Measurements from ENCODE around the gene KRTAP19-2.
"Not testable (repeated sequence)": the region's sequence is repeated elsewhere in the genome, so short reads cannot be mapped to it uniquely, and the experiment has no call there.

The KRTAP19-2 gene

GRCh38 chr21:30487336-30487735 is at the start of gene KRTAP19-2:
TSS of gene KRTAP19-2 (minus strand) at chr21:30487436. CDS start at chr21:30487348, 88 bp downstream.
- no peak for ATAC-seq
- Mint-ChIP-seq H3K9me3 (peaks cover 12 to 23% of the 10 kb centered on the region in 2 donors), H3K4me1 (no peaks in the 10 kb centered on the region), H3K4me3 (no peak within 1 kb of the TSS), H3K27ac (no peak within 1 kb of the TSS), H3K27me3 (no peaks in the 10 kb centered on the region)
- DNase-seq: no peak

GRCh38 chr21:30518876-30519275 is 31.6 kb upstream of the KRTAP19-2 start:
- H3K27ac Mint-ChIP-seq: no peak overlapping the region
- H3K4me3 Mint-ChIP-seq: no peak overlapping the region
- ATAC-seq: no peak
- no peaks in the 10 kb centered on the region for H3K27me3 Mint-ChIP-seq
- peaks cover 3 to 7% of the 10 kb centered on the region in 2 donors for H3K9me3 Mint-ChIP-seq
- H3K4me1 Mint-ChIP-seq: no peaks in the 10 kb centered on the region
- no peak for DNase-seq

- Mint-ChIP-seq H3K4me1 (no peaks in the 10 kb centered on the region), H3K27ac (peak overlapping the region; percentile 12 to 33), H3K4me3 (no peak overlapping the region), H3K9me3 (peaks cover 3 to 7% of the 10 kb centered on the region in 2 donors), H3K27me3 (no peaks in the 10 kb centered on the region)
- DNase-seq (no peak), ATAC-seq (no peak)
Measured at GRCh38 chr21:30515681-30516080, 28.4 kb upstream of the KRTAP19-2 start.

GRCh38 chr21:30505621-30506205 is 18.5 kb upstream of the KRTAP19-2 start:
- not testable (repeated sequence) for H3K27me3 Mint-ChIP-seq, H3K4me3 Mint-ChIP-seq, H3K9me3 Mint-ChIP-seq, H3K27ac Mint-ChIP-seq, DNase-seq, ATAC-seq, H3K4me1 Mint-ChIP-seq

GRCh38 chr21:30502041-30502440 is 14.8 kb upstream of the KRTAP19-2 start, which contains the start of gene KRTAP19-5:
TSS of gene KRTAP19-5 (minus strand) at chr21:30502141. CDS start at chr21:30502090, 51 bp downstream.
- Mint-ChIP-seq H3K27me3 (peaks cover 3% of the 10 kb centered on the region), H3K4me3 (no peak within 1 kb of the TSS), H3K27ac (no peak within 1 kb of the TSS), H3K9me3 (no peaks in the 10 kb centered on the region), H3K4me1 (no peaks in the 10 kb centered on the region)
- no peak for ATAC-seq
- DNase-seq: no peak

GRCh38 chr21:30497065-30497464 is 9.8 kb upstream of the KRTAP19-2 start, which contains the start of gene KRTAP19-4:
TSS of gene KRTAP19-4 (minus strand) at chr21:30497165. CDS start at chr21:30497110, 55 bp downstream.
- ATAC-seq (no peak), DNase-seq (no peak)
- Mint-ChIP-seq H3K27ac (no peak within 1 kb of the TSS), H3K4me1 (no peaks in the 10 kb centered on the region), H3K9me3 (no peaks in the 10 kb centered on the region), H3K4me3 (no peak within 1 kb of the TSS), H3K27me3 (no peaks in the 10 kb centered on the region)

- no peaks in the 10 kb centered on the region for H3K27me3 Mint-ChIP-seq
- DNase-seq (no peak), ATAC-seq (no peak)
- peaks cover 0 to 11% of the 10 kb centered on the region in 2 donors for H3K9me3 Mint-ChIP-seq
- H3K4me3 Mint-ChIP-seq: no peak within 1 kb of the TSS
- H3K4me1 Mint-ChIP-seq: no peaks in the 10 kb centered on the region
- no peak within 1 kb of the TSS for H3K27ac Mint-ChIP-seq
Measured at GRCh38 chr21:30491963-30492428, 4.8 kb upstream of the KRTAP19-2 start, which contains the start of gene KRTAP19-3. TSS of gene KRTAP19-3 (minus strand) at chr21:30492013. CDS start at chr21:30491957, 56 bp downstream.

- Mint-ChIP-seq H3K4me3 (no peak overlapping the region), H3K4me1 (no peaks in the 10 kb centered on the region), H3K27me3 (no peaks in the 10 kb centered on the region), H3K27ac (no peak overlapping the region), H3K9me3 (peaks cover 12 to 23% of the 10 kb centered on the region in 2 donors)
- no peak for DNase-seq
- ATAC-seq: no peak
Measured at GRCh38 chr21:30486180-30486579, 1.1 kb downstream of the KRTAP19-2 start.

GRCh38 chr21:30482130-30482529 is 5.1 kb downstream of the KRTAP19-2 start:
- Mint-ChIP-seq H3K27me3 (no peaks in the 10 kb centered on the region), H3K27ac (no peak overlapping the region), H3K4me1 (no peaks in the 10 kb centered on the region), H3K9me3 (peaks cover 12% of the 10 kb centered on the region in 2 donors), H3K4me3 (no peak overlapping the region)
- ATAC-seq (no peak), DNase-seq (no peak)

- peak within 1 kb of the TSS in 1 of 2 donors; percentile 52 for H3K27ac Mint-ChIP-seq
Measured at GRCh38 chr21:30480145-30480544, 7.1 kb downstream of the KRTAP19-2 start, which contains the start of gene KRTAP19-1. TSS of gene KRTAP19-1 (minus strand) at chr21:30480367. CDS start at chr21:30480317, 50 bp downstream.

GRCh38 chr21:30479259-30479658 is 8.0 kb downstream of the KRTAP19-2 start:
- ATAC-seq (no peak), DNase-seq (no peak)
- Mint-ChIP-seq H3K27ac (peak overlapping the region in 1 of 2 donors; percentile 52), H3K9me3 (no peaks in the 10 kb centered on the region), H3K27me3 (no peaks in the 10 kb centered on the region), H3K4me1 (no peaks in the 10 kb centered on the region), H3K4me3 (no peak overlapping the region)

More at GRCh38 chr21:30480145-30480544, 7.1 kb downstream of the KRTAP19-2 start, which contains the start of gene KRTAP19-1:
- Mint-ChIP-seq H3K4me3 (no peak within 1 kb of the TSS), H3K27me3 (no peaks in the 10 kb centered on the region), H3K9me3 (peaks cover 2 to 3% of the 10 kb centered on the region in 2 donors), H3K4me1 (no peaks in the 10 kb centered on the region)
- DNase-seq (no peak), ATAC-seq (no peak)

- ATAC-seq (no peak), DNase-seq (no peak)
- H3K4me3 Mint-ChIP-seq: no peak overlapping the region
- no peaks in the 10 kb centered on the region for H3K4me1 Mint-ChIP-seq
- H3K27me3 Mint-ChIP-seq: no peaks in the 10 kb centered on the region
- no peak overlapping the region for H3K27ac Mint-ChIP-seq
- no peaks in the 10 kb centered on the region for H3K9me3 Mint-ChIP-seq
Measured at GRCh38 chr21:30478004-30478403, 9.2 kb downstream of the KRTAP19-2 start.

GRCh38 chr21:30468900-30469714 is 18.1 kb downstream of the KRTAP19-2 start:
- Mint-ChIP-seq H3K4me3 (no peak overlapping the region), H3K27ac (no peak overlapping the region), H3K27me3 (peaks cover 8% of the 10 kb centered on the region), H3K9me3 (peaks cover 0 to 15% of the 10 kb centered on the region in 2 donors), H3K4me1 (no peaks in the 10 kb centered on the region)
- ATAC-seq: no peak
- DNase-seq: no peak

- Mint-ChIP-seq H3K27me3 (peaks cover 10% of the 10 kb centered on the region), H3K4me3 (no peak overlapping the region), H3K4me1 (no peaks in the 10 kb centered on the region), H3K27ac (no peak overlapping the region), H3K9me3 (peaks cover 0 to 5% of the 10 kb centered on the region in 2 donors)
- DNase-seq (no peak), ATAC-seq (no peak)
Measured at GRCh38 chr21:30463713-30464112, 23.5 kb downstream of the KRTAP19-2 start.

GRCh38 chr21:30448514-30448913 is 38.7 kb downstream of the KRTAP19-2 start:
- DNase-seq (no peak), ATAC-seq (no peak)
- H3K4me1 Mint-ChIP-seq: no peaks in the 10 kb centered on the region
- H3K4me3 Mint-ChIP-seq: no peak overlapping the region
- no peak overlapping the region for H3K27ac Mint-ChIP-seq
- no peaks in the 10 kb centered on the region for H3K9me3 Mint-ChIP-seq
- no peaks in the 10 kb centered on the region for H3K27me3 Mint-ChIP-seq

GRCh38 chr21:30447056-30447455 is 40.2 kb downstream of the KRTAP19-2 start:
- no peak overlapping the region for H3K27ac Mint-ChIP-seq
- H3K9me3 Mint-ChIP-seq: no peaks in the 10 kb centered on the region
- no peak overlapping the region for H3K4me3 Mint-ChIP-seq
- ATAC-seq: no peak
- DNase-seq: no peak
- H3K27me3 Mint-ChIP-seq: no peaks in the 10 kb centered on the region
- H3K4me1 Mint-ChIP-seq: no peaks in the 10 kb centered on the region

All from stimulated activated naive CD8-positive, alpha-beta T cell treated with anti-CD3 and anti-CD28 coated beads, Interleukin-15, amount 100 ng/mL, for 72 hours (primary cell).